K562 treated with DMSO at 1 percent for 4 hours (cell line): ENCODE measurements around the gene CDC42EP4. TPM values are rescaled to one million over a fixed set of nuclear protein-coding genes. Genes with fewer than 3 reads are reported as not detected.

ENCODE experiments used
- total RNA-seq: library from RNA; unstranded; fragments of 300-600 nt; gene quantifications from 2 replicates; pipeline ENCODE4 v1.2.3, GENCODE V29; 2022; ENCODE audit not compliant: insufficient read depth

The CDC42EP4 gene
- 25.0 and 34.0 TPM in 2 replicates for total RNA-seq

GRCh38 chr17:73311781-73312641 is at the start of gene CDC42EP4:
CDC42EP4 (minus strand) TSS chr17:73312001; CDS start chr17:73286500, 25,501 bp downstream.

GRCh38 chr17:73261617-73261951 is 50.2 kb downstream of the CDC42EP4 start, which contains the start of gene CPSF4L:
CPSF4L (minus strand) TSS chr17:73261880; CDS start chr17:73261818, 62 bp downstream.

Other genes starting within 250 kb of the CDC42EP4 start
- 19.6 and 26.6 TPM in 2 replicates for gene SLC39A11, start 219.3 kb downstream of the CDC42EP4 start, total RNA-seq
- not detected in 2 replicates for gene SSTR2, start 147.0 kb downstream of the CDC42EP4 start, total RNA-seq
- gene COG1, start 118.9 kb downstream of the CDC42EP4 start, total RNA-seq: 13.9 and 28.7 TPM in 2 replicates
- gene CPSF4L, start 50.1 kb downstream of the CDC42EP4 start, total RNA-seq: not detected in 2 replicates